Fibroblast of skin of scalp (primary cell): ENCODE results near the gene EGFL6.
A peak's percentile ranks its signal among the peaks of the same experiment; 100 is the strongest.
"Not testable (repeated sequence)": the region's sequence is repeated elsewhere in the genome, so short reads cannot be mapped to it uniquely, and the experiment has no call there.

ENCODE experiments used
- DNase-seq: peaks from one replicate; pipeline ENCODE4 v3.0.0-alpha.2; 2013

Gene EGFL6

DNA sequence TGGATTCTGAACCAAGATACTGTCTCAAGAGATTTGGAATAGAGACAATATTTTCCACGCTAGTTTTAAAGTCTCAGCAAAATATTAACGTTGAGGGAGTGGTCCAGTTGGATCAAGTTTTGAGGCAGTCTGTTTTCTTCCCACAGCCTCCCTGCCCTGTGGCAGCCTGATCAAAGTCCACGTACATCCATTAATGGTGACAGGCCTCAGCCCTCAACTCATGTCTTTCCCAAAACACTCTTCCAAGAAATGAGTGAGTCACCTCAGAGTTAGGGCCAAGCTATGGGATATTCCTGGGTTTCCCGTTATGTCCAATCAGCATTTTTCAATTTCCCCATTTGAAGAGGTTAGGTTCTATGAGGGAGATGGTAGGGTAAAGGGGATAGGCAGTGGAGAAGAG lies 28.5 kb downstream of the EGFL6 start:
- DNase-seq, result peak; percentile 25

DNA sequence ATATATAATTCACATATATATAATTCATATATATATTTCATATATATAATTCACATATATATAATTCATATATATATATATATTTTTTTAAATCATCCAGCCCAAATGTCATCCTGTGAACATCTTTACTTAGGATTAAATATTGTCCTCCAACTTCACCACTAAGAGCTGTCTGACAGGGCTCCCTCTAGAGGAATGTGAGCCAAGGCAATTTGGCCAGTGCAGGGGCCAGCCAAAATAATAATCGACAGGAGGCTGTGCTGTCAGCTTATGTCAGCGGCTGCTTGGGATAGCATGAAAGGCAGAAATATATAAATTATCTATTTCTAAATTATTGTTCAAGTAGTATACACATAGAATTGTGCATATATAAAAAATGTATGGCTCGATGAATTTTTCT lies 29.5 kb downstream of the EGFL6 start:
- DNase-seq, result peak; percentile 5

- peak; percentile 15 for DNase-seq
Measured at GRCh38 chrX:13599491-13599890, 30.1 kb downstream of the EGFL6 start.

- no peak for DNase-seq
Measured at GRCh38 chrX:13605611-13606010, 36.2 kb downstream of the EGFL6 start.

DNA sequence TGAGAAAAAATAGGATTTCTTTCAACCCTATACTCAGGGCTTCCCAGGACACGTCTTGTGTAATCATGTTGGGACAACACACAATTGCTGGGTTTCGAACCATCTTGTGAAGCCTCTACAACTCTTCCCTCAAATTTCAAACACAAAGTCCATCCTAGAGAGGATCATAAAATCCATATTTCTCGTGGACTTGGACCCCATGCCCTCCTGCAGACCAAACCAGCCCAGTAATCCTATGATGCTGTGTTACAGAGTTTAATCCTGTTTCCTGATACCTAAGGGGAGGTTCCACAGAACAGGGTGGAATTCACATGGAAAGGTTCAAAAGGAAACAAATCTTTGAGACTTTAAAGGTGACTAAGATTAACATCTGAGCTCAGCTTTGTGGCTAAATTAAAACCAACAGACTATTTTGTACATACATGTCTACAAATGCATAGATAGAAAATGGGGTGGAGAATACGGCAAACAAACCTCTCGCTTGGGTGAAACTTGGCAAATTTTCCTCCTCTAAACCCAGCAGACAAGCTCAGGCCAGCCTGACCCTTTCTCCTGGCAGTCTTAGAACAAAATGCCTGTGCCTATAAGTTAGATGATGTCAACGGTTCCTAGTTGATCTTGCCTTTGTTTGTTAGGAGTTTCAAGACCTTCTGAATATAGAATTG lies 38.1 kb downstream of the EGFL6 start:
- DNase-seq, result no peak

GRCh38 chrX:13607996-13608365 lies 38.6 kb downstream of the EGFL6 start:
- no peak for DNase-seq

- DNase-seq, result no peak
Measured at GRCh38 chrX:13614154-13614553, 44.8 kb downstream of the EGFL6 start.

- DNase-seq, result no peak
Measured at GRCh38 chrX:13620207-13620606, 50.8 kb downstream of the EGFL6 start.

GRCh38 chrX:13622401-13622964 lies 53.1 kb downstream of the EGFL6 start:
- no peak for DNase-seq

DNA sequence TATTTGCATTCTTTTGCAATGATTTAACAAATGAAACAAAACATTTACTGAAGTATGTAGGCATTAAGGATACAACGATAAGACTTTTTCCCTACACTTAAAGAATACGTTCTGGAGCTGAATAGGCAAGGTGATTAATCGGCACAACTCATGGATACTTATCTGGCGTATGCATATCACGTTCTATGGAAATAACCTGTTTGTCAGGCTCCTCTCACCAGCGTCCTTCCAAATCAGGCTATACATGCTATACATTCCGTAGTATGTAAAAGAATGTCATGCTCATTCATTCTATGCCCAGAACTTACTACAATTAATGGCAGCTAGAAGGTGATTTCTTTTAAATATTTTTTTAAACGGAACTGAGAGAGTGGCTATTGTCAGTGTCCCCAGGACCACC lies 57.9 kb downstream of the EGFL6 start:
- DNase-seq, result no peak

DNA sequence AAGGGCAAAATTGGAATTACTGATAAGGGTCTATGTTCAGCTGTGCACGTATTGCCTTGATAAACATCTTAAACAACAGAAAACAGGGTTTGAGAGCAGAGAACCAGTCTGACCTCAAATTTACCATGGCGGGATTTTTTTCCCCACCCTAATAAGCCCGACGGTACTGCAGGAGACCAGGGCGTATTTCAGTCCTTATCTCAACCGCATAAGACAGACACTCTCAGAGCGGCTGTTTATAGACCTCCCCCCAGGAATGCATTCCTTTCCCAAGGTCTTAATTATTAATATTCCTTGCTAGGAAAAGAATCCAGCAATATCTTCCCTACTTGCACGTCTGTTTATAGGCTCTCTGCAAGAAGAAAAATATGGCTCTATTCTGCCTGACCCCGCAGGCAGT lies 67.8 kb downstream of the EGFL6 start:
- DNase-seq, result not testable (repeated sequence)

GRCh38 chrX:13638021-13638420 lies 68.6 kb downstream of the EGFL6 start:
- DNase-seq, result no peak

- DNase-seq, result peak; percentile 41
Measured at GRCh38 chrX:13638826-13639225, 69.4 kb downstream of the EGFL6 start.

DNA sequence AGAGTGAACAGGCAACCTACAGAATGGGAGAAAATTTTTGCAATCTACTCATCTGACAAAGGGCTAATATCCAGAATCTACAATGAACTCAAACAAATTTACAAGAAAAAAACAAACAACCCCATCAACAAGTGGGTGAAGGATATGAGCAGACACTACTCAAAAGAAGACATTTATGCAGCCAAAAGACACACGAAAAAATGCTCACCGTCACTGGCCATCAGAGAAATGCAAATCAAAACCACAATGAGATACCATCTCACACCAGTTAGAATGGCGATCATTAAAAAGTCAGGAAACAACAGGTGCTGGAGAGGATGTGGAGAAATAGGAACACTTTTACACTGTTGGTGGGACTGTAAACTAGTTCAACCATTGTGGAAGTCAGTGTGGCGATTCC lies 72.3 kb downstream of the EGFL6 start:
- not testable (repeated sequence) for DNase-seq

GRCh38 chrX:13645464-13646153 lies 76.2 kb downstream of the EGFL6 start:
- DNase-seq, result no peak

DNA sequence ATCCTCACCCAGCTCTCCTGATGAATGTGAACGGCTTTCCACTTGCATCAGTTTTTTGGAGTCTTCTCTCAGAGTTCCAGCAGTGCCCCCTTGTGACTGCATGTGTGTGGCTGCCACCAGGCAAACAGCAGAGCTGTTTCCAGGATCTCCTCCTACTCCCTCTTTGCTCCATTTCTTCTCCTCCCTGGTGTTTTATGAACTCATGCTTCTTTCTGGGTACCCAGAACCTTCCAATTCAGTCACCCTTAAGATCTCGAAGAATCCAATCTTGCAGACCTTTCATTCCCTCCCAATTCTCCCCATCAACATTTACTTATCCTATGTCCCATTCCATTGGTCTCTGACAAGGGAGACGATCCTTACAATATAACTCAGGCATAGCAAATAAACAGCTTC lies 76.8 kb downstream of the EGFL6 start:
- peak; percentile 79 for DNase-seq

GRCh38 chrX:13647709-13648212 lies 78.4 kb downstream of the EGFL6 start:
- DNase-seq, result peak; percentile 44

- not testable (repeated sequence) for DNase-seq
Measured at GRCh38 chrX:13648336-13648735, 78.9 kb downstream of the EGFL6 start.

GRCh38 chrX:13649838-13650237 lies 80.4 kb downstream of the EGFL6 start:
- DNase-seq, result peak; percentile 52

DNA sequence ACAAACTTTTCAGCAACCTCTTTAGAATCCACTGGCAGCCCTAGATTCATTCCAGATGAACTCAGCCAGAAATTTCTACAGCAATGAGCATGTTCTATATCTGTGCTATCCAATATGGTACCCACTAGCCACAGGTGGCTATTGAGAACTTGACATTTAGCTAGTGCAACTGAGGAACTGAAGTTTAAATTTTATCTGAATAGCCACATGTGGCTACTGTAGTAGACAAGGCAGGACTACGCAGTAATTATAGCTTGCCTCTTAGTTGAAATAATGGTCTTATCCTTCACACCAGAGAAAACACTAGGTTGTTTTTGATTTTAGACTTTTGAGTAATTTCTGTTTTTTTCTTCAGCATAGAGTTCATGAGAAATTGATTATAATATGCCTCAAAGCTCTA lies 80.9 kb downstream of the EGFL6 start:
- no peak for DNase-seq

GRCh38 chrX:13651150-13651549 lies 81.7 kb downstream of the EGFL6 start:
- no peak for DNase-seq

DNA sequence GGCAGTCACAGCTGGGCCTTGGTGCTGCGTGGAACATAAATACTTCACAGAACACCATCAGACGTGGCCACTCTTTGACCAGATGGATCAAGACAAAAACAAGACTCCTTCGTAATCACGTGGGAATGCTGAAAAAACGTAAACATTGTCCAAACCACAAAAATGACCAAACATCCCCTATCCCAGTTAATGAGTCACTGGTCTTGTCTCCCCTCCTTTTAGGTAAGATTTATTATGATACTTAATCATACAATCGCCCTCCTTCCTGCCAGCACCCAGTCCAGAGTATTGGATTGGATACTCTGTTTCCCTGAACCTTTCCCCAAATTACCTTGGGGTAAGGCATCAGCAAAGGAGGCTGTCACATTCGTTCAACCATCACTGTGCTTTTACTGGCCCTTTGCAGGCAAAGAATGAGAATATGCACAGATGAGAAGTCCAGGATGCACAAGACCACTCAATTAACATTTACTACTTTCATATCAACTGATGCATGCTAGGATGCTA lies 82.9 kb downstream of the EGFL6 start:
- DNase-seq, result peak; percentile 87

DNA sequence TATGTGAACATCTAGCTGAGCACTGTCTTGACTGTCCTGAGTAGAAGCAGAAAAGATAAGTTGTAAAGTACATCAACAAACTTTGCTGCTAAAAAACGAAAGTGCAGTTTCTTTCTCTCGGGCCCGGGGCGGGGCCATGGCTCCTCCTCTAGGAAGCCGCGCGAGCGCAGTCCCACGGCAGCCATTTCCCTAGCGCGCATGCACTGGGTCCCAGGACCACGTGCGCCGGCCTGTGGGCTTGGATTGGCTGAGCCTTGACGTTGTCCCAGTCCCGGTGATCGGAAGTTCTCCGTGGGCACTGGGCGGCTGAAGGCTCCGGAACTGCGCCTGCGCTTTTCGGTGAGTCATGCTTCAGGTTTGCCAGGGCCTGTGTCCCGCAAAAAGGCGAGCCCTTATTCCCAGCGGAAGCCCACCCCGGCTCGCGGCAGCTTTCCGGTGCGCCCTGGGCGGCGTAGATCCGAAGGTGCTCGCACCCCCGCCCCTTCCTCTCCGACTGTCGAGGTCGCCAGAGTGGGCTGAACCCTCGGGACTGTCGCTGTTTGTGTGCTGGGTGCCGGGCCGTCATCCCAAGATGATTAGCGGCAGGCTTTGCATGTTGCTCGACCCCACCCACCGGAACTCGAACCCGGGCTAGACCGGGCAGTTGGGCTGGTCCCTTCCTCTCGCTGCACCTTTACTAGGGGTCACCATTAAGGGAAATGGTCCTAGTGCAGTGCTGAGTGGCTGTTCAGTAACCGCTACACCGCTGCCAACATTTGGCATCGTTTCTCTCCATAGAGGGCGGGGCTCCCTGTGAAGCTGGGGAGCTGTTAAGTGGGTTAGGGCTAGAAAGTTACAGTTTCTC lies 83.7 kb downstream of the EGFL6 start, which contains the start of gene TCEANC:
Gene TCEANC, plus strand, starts transcription at position 292 of the 844 bp plus-strand sequence. CDS start 9,368 bp downstream, outside the sequence.
- DNase-seq, result peak; percentile 97
